Left ventricle myocardium inferior (tissue), 1 donor: ENCODE results near the gene KCNK13. TPM values are rescaled to one million over a fixed set of nuclear protein-coding genes. Genes with fewer than 3 reads are reported as not detected.
"Not testable (repeated sequence)": the region's sequence is repeated elsewhere in the genome, so short reads cannot be mapped to it uniquely, and the experiment has no call there.

Experiments used
- DNase-seq: peaks from one replicate; pipeline ENCODE4 v3.0.0-alpha.2; 2020
- H3K27ac ChIP-seq: fragments of 200-600 bp; replicated peaks from 2 replicates; pipeline ENCODE4 v1.8.0; 2021
- H3K27me3 ChIP-seq: fragments of 200-600 bp; 2 replicates; pipeline ENCODE4 v1.8.0; 2021; ENCODE audit warnings: low read depth
- H3K36me3 ChIP-seq: fragments of 200-600 bp; 2 replicates; pipeline ENCODE4 v1.8.0; 2021
- H3K4me1 ChIP-seq: fragments of 200-600 bp; 2 replicates; pipeline ENCODE4 v1.8.0; 2021
- H3K4me3 ChIP-seq: fragments of 200-600 bp; 2 replicates; pipeline ENCODE4 v1.8.0; 2021; ENCODE audit warnings: mild to moderate bottlenecking, moderate library complexity
- H3K9me3 ChIP-seq: fragments of 200-600 bp; replicated peaks from 2 replicates; pipeline ENCODE4 v1.8.0; 2021
- intact Hi-C: fragments of 100-400 bp; cut with micrococcal nuclease; formaldehyde crosslinking; loops from one replicate; pipeline ENCODE4 v1.11.0; 2022
- long read RNA-seq: library from polyadenylated mRNA; unstranded; transcript quantifications from one replicate; pipeline ENCODE4 v2.0.0, GENCODE V29; 2021
- total RNA-seq: library from RNA; stranded (reverse); fragmentation: NEBNext Ultra II Directional; extraction: Animal tissue kit (Norgen Biotek cat#: 25700); gene quantifications from one replicate; pipeline ENCODE4 v1.2.1, GENCODE V29; 2021
- TF ChIP-seq, protein P1 (sequence below): fragments of 200-600 bp; IDR thresholded peaks from 2 replicates; pipeline ENCODE4 v1.8.0; 2021; ENCODE audit warnings: antibody characterized with exemption, mild to moderate bottlenecking, borderline replicate concordance
- donor health status: DM: no; HTN: yes; CAD: no; lungs with severe emphysema.

Gene KCNK13
- 1.9 TPM for total RNA-seq
- long read RNA-seq, partial matches to known transcripts: 0 of 1 reads
- long read RNA-seq, other reads (novel, unspliced or antisense): 0 of 1 reads

DNA sequence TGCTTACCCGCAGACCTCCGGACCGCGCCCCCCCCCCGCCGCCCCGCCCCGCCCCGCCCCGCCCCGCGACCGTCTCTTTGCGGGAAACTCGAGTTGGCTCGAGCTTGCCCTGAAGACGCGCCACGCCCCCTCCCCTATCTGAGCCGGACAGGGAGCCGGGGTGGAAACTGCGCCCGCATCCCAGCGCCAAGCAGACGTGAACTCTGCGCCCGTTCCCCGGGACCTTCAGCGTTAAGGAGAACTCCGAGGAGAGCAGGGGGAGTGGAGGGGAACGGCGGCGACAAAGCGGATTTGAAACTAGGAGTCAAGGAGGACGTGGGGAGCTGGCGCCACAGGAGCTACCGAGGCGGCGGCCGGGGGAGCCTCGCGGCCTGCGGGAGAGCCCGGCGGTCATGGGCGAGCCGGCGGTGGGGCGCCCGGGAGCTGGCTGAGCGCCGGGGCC, at the start of gene KCNK13:
TSS of gene KCNK13 (plus strand) at position 310 of the 442 bp plus-strand sequence. CDS start 212 bp downstream, outside the sequence.
- TF ChIP-seq, protein P1, sequence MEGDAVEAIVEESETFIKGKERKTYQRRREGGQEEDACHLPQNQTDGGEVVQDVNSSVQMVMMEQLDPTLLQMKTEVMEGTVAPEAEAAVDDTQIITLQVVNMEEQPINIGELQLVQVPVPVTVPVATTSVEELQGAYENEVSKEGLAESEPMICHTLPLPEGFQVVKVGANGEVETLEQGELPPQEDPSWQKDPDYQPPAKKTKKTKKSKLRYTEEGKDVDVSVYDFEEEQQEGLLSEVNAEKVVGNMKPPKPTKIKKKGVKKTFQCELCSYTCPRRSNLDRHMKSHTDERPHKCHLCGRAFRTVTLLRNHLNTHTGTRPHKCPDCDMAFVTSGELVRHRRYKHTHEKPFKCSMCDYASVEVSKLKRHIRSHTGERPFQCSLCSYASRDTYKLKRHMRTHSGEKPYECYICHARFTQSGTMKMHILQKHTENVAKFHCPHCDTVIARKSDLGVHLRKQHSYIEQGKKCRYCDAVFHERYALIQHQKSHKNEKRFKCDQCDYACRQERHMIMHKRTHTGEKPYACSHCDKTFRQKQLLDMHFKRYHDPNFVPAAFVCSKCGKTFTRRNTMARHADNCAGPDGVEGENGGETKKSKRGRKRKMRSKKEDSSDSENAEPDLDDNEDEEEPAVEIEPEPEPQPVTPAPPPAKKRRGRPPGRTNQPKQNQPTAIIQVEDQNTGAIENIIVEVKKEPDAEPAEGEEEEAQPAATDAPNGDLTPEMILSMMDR: no peak
- Histone ChIP-seq H3K27ac (peak within 1 kb of the TSS; percentile 16), H3K4me3 (peak within 1 kb of the TSS; percentile 70), H3K9me3 (no peaks in the 10 kb centered on the region), H3K4me1 (peaks cover 33% of the 10 kb centered on the region), H3K27me3 (peaks cover 99% of the 10 kb centered on the region), H3K36me3 (no peaks in the 10 kb centered on the region)
- peak; percentile 20 for DNase-seq
- intact Hi-C loops: no loop called here

- Histone ChIP-seq H3K4me1 (no peaks in the 10 kb centered on the region), H3K36me3 (peaks cover 25% of the 10 kb centered on the region), H3K4me3 (no peak overlapping the region), H3K27ac (no peak overlapping the region), H3K27me3 (no peaks in the 10 kb centered on the region), H3K9me3 (no peaks in the 10 kb centered on the region)
- no peak for DNase-seq
- intact Hi-C loops: no loop called here
- TF ChIP-seq, protein P1: no peak
Measured at GRCh38 chr14:90017371-90017770, 44.4 kb upstream of the KCNK13 start.

DNA sequence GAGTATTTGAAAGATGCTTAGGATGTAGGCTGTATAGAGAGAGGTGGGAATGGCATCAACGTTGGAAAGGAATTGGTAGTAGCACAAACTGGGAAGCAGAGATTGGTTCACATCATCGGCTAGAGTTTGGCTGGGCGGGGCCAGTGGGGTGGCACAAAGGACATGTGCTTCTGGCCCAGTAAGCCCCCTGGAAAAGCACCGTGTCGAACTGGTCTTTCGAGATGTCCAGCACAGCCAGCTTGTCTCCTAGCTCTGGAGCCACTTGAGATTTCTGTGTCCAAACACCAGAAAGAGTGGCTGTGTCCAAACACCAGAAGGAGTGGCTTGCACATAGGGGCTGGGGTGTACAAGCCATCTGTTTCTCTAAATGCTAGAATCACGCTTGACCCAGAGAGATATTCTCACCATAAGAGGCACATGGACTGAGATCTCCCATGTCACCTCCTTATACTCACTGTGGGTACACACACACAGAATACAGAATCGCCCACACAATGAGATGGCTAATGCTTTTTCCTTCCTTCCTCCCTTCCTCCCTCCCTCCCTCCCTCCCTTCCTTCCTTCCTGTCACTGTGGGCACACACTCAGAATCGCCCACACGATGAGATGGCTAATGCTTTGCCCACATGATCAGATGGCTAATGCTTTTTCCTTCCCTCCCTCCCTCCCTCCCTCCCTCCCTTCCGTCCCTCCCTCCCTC, 41.8 kb upstream of the KCNK13 start:
- Histone ChIP-seq H3K9me3 (no peaks in the 10 kb centered on the region), H3K36me3 (peaks cover 25% of the 10 kb centered on the region), H3K4me3 (no peak overlapping the region), H3K4me1 (peaks cover 3% of the 10 kb centered on the region), H3K27me3 (no peaks in the 10 kb centered on the region), H3K27ac (no peak overlapping the region)
- TF ChIP-seq, protein P1: no peak
- no peak for DNase-seq
- intact Hi-C loops: no loop called here

DNA sequence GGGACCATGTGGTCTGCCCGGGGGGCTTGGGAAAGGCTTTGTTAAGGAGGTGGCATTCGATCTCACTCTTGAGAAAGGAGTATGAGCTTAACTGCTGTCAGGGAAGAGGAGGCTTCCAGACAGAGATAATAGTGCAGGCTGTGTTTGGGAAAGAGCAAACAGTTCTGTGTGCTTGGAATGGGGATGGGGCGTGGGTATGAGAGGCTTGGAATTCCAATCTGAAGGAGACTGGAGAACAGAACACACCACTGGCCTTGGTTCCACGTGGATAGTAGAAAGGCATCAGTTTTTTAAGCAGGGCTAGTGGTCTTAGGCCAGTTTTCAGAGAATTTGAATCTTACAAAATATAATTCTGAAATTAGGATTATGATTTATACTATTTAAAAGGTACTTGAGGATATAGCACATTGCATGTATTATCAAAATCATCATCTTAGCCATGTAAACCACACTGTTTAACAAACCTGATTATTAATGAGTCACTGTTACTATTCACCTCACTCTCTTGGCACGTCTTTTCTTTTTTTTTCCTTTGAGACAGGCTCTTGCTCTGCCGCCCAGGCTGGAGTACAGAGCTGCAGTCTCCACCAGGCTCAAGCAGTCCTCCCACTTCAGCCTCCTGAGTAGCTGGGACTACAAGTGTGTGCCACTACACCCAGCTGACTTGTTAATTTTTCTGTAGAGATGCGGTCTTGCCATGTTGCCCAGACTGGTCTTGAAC, 38.5 kb upstream of the KCNK13 start:
- Histone ChIP-seq H3K27me3 (no peaks in the 10 kb centered on the region), H3K4me1 (peaks cover 6% of the 10 kb centered on the region), H3K9me3 (no peaks in the 10 kb centered on the region), H3K4me3 (no peak overlapping the region), H3K27ac (no peak overlapping the region), H3K36me3 (peaks cover 25% of the 10 kb centered on the region)
- TF ChIP-seq, protein P1: no peak
- intact Hi-C loops: no loop called here
- DNase-seq: no peak

GRCh38 chr14:90024910-90025309, 36.9 kb upstream of the KCNK13 start:
- TF ChIP-seq, protein P1: no peak
- peak overlapping the region; percentile 21 for H3K27ac ChIP-seq
- DNase-seq: no peak
- H3K9me3 ChIP-seq: no peaks in the 10 kb centered on the region
- intact Hi-C loops: no loop called here
- no peaks in the 10 kb centered on the region for H3K27me3 ChIP-seq
- peaks cover 18% of the 10 kb centered on the region for H3K36me3 ChIP-seq
- peaks cover 6% of the 10 kb centered on the region for H3K4me1 ChIP-seq
- H3K4me3 ChIP-seq: no peak overlapping the region

DNA sequence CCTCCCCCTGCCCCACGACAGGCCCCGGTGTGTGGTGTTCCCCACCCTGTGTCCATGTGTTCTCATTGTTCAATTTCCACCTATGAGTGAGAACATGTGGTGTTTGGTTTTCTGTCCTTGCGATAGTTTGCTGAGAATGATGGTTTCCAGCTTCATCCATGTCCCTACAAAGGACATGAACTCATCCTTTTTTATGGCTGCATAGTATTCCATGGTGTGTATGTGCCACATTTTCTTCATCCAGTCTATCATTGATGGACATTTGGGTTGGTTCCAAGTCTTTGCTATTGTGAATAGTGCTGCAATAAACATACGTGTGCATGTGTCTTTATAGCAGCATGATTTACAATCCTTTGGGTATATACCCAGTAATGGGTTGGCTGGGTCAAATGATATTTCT, 35.2 kb upstream of the KCNK13 start:
- H3K4me1 ChIP-seq, DNase-seq, intact Hi-C loops, H3K27ac ChIP-seq, H3K27me3 ChIP-seq, H3K9me3 ChIP-seq, H3K4me3 ChIP-seq: not testable (repeated sequence)
- peaks cover 20% of the 10 kb centered on the region for H3K36me3 ChIP-seq
